Stimulated activated CD8-positive, alpha-beta memory T cell treated with anti-CD3 and anti-CD28 coated beads, Interleukin-7, amount 100 ng/mL, for 24 hours (primary cell): ENCODE results near the gene TRIM75.
"Not testable (repeated sequence)": the region's sequence is repeated elsewhere in the genome, so short reads cannot be mapped to it uniquely, and the experiment has no call there.

Experiments used
- DNase-seq: peaks from one replicate; pipeline ENCODE4 v3.0.0-alpha.2; 2020; ENCODE audit warnings: low read depth

The TRIM75 gene

DNA sequence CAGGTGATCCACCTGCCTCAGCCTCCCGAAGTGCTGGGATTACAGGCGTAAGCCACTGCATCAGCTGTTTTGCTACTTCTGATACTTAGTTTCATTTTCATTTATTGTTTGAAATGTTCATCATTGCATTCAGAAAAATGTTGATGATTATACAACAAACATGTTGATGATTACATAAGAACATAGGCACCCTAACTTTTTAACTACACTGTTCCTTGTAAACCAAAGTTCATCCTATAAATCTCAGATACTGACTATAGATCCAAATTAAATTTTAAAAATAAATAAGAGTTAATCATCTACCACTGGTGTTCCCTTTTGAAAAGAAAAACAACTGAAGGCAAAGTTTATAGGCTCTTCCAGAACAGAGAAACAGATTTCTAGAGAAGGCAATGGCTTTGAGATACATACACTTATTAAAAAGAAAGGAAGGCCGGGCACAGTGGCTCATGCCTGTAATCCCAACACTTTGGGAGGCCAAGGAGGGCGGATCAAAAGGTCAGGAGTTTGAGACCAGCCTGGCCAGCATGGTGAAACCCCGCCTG, 23.4 kb downstream of the TRIM75 start:
- no peak for DNase-seq

DNA sequence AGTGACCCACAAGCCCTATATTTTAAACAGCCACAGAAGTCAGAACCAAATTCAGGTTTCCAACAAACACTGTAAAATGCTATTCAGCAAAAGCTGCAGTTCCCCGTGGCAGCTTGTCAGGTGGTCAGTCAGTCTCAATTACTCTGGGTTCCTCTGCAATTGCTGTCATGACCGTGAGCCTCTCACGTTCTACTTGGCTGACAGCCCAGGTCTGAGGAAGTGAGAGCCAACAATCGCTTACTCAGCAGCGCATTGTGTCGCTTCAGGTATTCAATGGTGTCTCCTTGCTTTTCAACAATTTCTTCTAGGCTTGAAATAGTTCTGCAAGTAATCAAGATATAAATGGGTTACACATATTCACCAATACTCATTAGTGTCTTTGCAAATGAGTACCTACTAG, 25.8 kb downstream of the TRIM75 start:
- no peak for DNase-seq

- DNase-seq = not testable (repeated sequence)
Measured at GRCh38 chr4:165084787-165085186, 31.1 kb downstream of the TRIM75 start.

DNA sequence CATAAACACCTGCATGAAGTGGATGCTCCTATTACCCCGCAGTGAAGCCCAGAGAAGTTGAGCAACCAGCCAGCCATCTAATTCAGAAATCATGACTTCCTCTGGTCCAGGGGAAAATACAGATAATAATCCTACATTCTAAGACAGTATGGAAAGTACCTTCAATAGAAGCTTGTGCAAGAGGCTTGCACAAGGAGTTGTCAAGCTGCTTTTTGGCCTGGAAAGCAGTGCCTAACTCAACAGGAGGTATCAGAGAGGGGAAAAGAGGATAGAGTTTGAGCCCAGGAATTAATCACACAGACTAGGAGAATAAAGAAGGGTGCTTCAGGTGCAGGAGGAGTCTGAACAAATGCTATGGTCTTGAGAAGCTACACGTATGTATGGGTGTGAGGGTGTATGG, 32.3 kb downstream of the TRIM75 start:
- no peak for DNase-seq

DNA sequence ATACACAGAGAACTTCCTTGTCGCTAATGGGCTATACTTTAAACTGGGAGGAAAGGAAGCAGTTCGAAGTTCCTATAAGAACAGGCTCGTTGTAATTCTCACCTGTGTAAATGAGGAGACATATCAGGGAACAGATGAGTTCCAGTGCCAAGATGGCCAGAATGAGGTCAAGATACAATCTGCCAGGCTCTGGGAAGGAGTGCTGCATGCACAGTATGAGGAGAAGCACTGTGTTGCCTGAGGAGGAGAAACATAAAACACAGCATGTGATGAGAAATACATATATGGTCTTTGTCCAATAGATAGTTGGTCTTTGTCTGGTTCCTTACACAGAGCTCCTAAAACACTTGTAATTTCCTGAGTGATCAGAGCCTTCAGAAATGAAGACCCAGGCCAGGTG, 34.7 kb downstream of the TRIM75 start:
- no peak for DNase-seq

- DNase-seq = not testable (repeated sequence)
Measured at GRCh38 chr4:165092187-165092586, 38.5 kb downstream of the TRIM75 start.

DNA sequence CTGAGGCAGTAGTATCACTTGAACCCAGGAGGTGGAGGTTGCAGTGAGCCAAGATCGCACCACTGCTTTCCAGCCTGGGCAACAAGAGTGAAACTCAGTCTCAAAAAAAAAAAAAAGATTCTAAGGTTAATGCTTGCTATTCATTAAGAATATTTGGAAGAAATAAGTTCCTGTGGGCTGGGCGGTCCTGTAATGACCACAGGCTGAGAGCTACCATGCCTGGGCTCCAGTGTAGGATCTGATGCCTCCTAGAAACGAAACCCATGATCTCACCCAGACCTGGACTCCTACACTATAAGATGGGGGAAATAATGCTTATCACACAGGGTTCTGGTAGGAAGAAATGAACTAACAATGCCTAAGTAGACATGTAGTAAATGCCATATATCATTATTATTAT, 41.2 kb downstream of the TRIM75 start:
- DNase-seq = no peak

GRCh38 chr4:165095291-165095690, 41.6 kb downstream of the TRIM75 start:
- no peak for DNase-seq

GRCh38 chr4:165096776-165097175, 43.1 kb downstream of the TRIM75 start:
- no peak for DNase-seq

- DNase-seq = no peak
Measured at GRCh38 chr4:165101641-165102040, 48.0 kb downstream of the TRIM75 start.

- DNase-seq = no peak
Measured at GRCh38 chr4:165106518-165106917, 52.9 kb downstream of the TRIM75 start.
